ENCODE results near the gene LRRC3B.

The LRRC3B gene

DNA sequence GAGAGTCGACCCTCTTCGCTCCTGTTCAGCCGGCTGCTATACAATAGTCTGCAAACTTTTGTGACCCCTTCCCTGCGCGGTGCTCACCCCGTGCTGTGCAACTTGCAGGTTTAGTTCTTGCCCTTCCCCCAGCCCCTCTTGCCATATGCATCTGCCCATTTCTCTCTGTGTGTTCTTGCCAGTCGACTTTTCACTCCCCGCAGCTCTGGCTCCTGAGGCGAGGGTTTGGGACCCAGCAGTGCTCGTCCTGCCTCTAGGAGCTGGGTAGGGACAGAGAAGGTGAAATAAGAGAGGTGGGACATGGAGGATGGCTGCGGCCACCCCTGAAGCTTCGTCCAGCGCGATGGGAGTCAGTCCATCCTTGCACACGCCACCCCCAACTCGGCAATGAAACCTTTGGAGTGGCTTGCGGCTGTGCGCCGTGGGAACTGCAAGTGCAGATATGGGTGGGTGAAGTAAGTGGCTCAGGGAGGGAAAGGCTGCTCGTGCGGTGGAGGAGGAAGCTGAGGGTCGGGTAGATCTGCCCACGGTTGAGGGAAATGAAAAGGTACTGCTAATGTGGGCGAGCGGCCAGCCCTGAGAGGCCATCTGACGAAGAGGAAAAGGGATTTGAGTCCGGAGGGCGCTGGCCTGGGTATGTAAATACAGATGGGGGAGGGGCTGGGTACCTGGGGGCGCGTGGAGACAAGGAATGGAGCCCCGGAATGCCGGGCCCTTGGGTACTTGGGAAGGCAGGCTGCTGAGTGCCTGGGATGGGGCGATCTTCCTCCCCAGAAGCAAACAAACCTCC is 1.0 kb downstream of the LRRC3B start (continued):
- TF ChIP-seq, protein P1, sequence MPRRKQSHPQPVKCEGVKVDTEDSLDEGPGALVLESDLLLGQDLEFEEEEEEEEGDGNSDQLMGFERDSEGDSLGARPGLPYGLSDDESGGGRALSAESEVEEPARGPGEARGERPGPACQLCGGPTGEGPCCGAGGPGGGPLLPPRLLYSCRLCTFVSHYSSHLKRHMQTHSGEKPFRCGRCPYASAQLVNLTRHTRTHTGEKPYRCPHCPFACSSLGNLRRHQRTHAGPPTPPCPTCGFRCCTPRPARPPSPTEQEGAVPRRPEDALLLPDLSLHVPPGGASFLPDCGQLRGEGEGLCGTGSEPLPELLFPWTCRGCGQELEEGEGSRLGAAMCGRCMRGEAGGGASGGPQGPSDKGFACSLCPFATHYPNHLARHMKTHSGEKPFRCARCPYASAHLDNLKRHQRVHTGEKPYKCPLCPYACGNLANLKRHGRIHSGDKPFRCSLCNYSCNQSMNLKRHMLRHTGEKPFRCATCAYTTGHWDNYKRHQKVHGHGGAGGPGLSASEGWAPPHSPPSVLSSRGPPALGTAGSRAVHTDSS (tag by site-specific recombination; IDR thresholded peaks at IDR 0.05) = no peak
- no peak for TF ChIP-seq ZNF677 (tag by site-specific recombination; IDR thresholded peaks at IDR 0.05)
- TF ChIP-seq, protein P2, sequence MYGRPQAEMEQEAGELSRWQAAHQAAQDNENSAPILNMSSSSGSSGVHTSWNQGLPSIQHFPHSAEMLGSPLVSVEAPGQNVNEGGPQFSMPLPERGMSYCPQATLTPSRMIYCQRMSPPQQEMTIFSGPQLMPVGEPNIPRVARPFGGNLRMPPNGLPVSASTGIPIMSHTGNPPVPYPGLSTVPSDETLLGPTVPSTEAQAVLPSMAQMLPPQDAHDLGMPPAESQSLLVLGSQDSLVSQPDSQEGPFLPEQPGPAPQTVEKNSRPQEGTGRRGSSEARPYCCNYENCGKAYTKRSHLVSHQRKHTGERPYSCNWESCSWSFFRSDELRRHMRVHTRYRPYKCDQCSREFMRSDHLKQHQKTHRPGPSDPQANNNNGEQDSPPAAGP (tag by site-specific recombination; IDR thresholded peaks at IDR 0.05) = no peak
- TF ChIP-seq, protein P3, sequence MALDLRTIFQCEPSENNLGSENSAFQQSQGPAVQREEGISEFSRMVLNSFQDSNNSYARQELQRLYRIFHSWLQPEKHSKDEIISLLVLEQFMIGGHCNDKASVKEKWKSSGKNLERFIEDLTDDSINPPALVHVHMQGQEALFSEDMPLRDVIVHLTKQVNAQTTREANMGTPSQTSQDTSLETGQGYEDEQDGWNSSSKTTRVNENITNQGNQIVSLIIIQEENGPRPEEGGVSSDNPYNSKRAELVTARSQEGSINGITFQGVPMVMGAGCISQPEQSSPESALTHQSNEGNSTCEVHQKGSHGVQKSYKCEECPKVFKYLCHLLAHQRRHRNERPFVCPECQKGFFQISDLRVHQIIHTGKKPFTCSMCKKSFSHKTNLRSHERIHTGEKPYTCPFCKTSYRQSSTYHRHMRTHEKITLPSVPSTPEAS (tag by site-specific recombination; IDR thresholded peaks at IDR 0.05) = no peak
- no peak for TF ChIP-seq SCRT1 (tag by site-specific recombination; IDR thresholded peaks at IDR 0.05; ENCODE audit: borderline replicate concordance)
- no peak for TF ChIP-seq ZSCAN30 (tag by site-specific recombination; IDR thresholded peaks at IDR 0.05)
- TF ChIP-seq ZNF660 (tag by site-specific recombination; IDR thresholded peaks at IDR 0.05) = no peak
- no peak for TF ChIP-seq ZNF544 (tag by site-specific recombination; IDR thresholded peaks at IDR 0.05)
- no peak for TF ChIP-seq SCRT2 (tag by site-specific recombination; IDR thresholded peaks at IDR 0.05)
- no peak for TF ChIP-seq ZNF24 (tag by site-specific recombination; IDR thresholded peaks at IDR 0.05)
- no peak for TF ChIP-seq GLIS1 (tag by site-specific recombination; IDR thresholded peaks at IDR 0.05)
- TF ChIP-seq, protein P4, sequence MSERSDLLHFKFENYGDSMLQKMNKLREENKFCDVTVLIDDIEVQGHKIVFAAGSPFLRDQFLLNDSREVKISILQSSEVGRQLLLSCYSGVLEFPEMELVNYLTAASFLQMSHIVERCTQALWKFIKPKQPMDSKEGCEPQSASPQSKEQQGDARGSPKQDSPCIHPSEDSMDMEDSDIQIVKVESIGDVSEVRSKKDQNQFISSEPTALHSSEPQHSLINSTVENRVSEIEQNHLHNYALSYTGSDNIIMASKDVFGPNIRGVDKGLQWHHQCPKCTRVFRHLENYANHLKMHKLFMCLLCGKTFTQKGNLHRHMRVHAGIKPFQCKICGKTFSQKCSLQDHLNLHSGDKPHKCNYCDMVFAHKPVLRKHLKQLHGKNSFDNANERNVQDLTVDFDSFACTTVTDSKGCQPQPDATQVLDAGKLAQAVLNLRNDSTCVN (tag by site-specific recombination; optimal IDR thresholded peaks at IDR 0.05) = no peak
- TF ChIP-seq ZNF701 (tag by site-specific recombination; IDR thresholded peaks at IDR 0.05) = no peak

DNA sequence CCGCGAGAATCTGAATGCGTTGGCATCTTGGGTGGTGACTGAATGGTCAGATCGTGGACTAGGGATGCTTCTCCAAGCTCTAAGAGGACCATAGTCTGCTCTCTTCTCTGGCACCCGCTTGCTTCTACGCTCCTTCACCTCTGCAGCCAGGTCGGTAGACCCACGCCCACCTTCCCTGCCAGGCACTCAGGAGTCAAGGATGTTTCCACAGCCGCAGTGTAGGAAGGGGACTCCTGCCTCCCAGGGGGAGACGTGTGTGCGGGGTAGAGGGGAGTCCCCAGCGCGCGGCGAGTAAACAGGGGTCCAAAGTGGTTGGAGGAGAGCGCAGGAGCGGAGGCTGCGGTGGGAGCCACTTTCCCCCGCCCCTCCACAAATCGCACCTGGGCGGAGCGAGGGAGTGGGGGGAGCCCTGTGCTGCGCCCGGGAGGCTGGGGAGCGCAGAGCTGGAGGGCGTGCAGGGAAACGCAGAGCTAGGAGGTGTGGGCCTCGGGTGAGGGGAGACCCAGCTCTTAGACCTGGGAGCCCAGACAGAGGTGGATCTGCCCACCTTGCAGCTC is 1.7 kb downstream of the LRRC3B start:
- Histone ChIP-seq H3K27ac (ENCODE audit: extremely low read depth, low read depth, low read length) (no peak overlapping the region), H3K4me3 (ENCODE audit: low read depth, low read length) (no peak overlapping the region), H3K4me1 (ENCODE audit: control insufficient read depth, insufficient read depth, low read length) (no peaks in the 10 kb centered on the region), H3K9me3 (ENCODE audit: control insufficient read depth, insufficient read depth, low read depth, low read length) (no peaks in the 10 kb centered on the region), H3K36me3 (ENCODE audit: control insufficient read depth in 2 of 2, insufficient read depth in 1 of 2, low read length in 2 of 2) (no peaks in the 10 kb centered on the region)
- no peak for TF ChIP-seq PRDM1 (tag by site-specific recombination; IDR thresholded peaks at IDR 0.05)
- TF ChIP-seq ZNF747 (tag by site-specific recombination; IDR thresholded peaks at IDR 0.05) = no peak
- TF ChIP-seq, protein P5, sequence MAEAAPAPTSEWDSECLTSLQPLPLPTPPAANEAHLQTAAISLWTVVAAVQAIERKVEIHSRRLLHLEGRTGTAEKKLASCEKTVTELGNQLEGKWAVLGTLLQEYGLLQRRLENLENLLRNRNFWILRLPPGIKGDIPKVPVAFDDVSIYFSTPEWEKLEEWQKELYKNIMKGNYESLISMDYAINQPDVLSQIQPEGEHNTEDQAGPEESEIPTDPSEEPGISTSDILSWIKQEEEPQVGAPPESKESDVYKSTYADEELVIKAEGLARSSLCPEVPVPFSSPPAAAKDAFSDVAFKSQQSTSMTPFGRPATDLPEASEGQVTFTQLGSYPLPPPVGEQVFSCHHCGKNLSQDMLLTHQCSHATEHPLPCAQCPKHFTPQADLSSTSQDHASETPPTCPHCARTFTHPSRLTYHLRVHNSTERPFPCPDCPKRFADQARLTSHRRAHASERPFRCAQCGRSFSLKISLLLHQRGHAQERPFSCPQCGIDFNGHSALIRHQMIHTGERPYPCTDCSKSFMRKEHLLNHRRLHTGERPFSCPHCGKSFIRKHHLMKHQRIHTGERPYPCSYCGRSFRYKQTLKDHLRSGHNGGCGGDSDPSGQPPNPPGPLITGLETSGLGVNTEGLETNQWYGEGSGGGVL (tag by site-specific recombination; IDR thresholded peaks at IDR 0.05) = no peak
- TF ChIP-seq ZNF48 (tag by site-specific recombination; IDR thresholded peaks at IDR 0.05) = no peak
- TF ChIP-seq, protein P6, sequence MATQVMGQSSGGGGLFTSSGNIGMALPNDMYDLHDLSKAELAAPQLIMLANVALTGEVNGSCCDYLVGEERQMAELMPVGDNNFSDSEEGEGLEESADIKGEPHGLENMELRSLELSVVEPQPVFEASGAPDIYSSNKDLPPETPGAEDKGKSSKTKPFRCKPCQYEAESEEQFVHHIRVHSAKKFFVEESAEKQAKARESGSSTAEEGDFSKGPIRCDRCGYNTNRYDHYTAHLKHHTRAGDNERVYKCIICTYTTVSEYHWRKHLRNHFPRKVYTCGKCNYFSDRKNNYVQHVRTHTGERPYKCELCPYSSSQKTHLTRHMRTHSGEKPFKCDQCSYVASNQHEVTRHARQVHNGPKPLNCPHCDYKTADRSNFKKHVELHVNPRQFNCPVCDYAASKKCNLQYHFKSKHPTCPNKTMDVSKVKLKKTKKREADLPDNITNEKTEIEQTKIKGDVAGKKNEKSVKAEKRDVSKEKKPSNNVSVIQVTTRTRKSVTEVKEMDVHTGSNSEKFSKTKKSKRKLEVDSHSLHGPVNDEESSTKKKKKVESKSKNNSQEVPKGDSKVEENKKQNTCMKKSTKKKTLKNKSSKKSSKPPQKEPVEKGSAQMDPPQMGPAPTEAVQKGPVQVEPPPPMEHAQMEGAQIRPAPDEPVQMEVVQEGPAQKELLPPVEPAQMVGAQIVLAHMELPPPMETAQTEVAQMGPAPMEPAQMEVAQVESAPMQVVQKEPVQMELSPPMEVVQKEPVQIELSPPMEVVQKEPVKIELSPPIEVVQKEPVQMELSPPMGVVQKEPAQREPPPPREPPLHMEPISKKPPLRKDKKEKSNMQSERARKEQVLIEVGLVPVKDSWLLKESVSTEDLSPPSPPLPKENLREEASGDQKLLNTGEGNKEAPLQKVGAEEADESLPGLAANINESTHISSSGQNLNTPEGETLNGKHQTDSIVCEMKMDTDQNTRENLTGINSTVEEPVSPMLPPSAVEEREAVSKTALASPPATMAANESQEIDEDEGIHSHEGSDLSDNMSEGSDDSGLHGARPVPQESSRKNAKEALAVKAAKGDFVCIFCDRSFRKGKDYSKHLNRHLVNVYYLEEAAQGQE (tag by site-specific recombination; IDR thresholded peaks at IDR 0.05) = no peak
- TF ChIP-seq ZNF324 (tag by site-specific recombination; IDR thresholded peaks at IDR 0.05) = no peak
- no peak for TF ChIP-seq HOXD13 (CRISPR knock-in tag; IDR thresholded peaks at IDR 0.05; ENCODE audit: borderline replicate concordance)
- TF ChIP-seq, protein P7, sequence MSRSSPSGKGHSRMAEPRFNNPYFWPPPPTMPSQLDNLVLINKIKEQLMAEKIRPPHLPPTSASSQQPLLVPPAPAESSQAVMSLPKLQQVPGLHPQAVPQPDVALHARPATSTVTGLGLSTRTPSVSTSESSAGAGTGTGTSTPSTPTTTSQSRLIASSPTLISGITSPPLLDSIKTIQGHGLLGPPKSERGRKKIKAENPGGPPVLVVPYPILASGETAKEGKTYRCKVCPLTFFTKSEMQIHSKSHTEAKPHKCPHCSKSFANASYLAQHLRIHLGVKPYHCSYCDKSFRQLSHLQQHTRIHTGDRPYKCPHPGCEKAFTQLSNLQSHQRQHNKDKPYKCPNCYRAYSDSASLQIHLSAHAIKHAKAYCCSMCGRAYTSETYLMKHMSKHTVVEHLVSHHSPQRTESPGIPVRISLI (tag by site-specific recombination; IDR thresholded peaks at IDR 0.05) = no peak
- TF ChIP-seq ZNF701 (tag by site-specific recombination; IDR thresholded peaks at IDR 0.05) = no peak
- no peak for TF ChIP-seq ZNF341 (tag by site-specific recombination; IDR thresholded peaks at IDR 0.05; ENCODE audit: low read depth)
- ChIA-PET CTCF (no interaction called here), POLR2A (no interaction called here)

Data from HEK293 (cell line).